Pulmonary artery endothelial cell (primary cell): ENCODE results near the gene CACNB1. TPM values are rescaled to one million over a fixed set of nuclear protein-coding genes. Genes with fewer than 3 reads are reported as not detected.

Experiments
- DNase-seq: peaks from one replicate; pipeline ENCODE4 v3.0.0-alpha.2; 2011; ENCODE audit warnings: low read depth, low spot score
- total RNA-seq: library from RNA; depleted of rRNA; stranded (reverse); fragments of >200 nt; gene quantifications from 2 replicates; pipeline ENCODE4 v1.2.3, GENCODE V29; 2014

Gene CACNB1
- total RNA-seq, 1 donor from 2014 or later: 2.3 TPM

- DNase-seq: no peak
Measured at GRCh38 chr17:39126436-39126835, 71.0 kb downstream of the CACNB1 start.

- DNase-seq: no peak
Measured at GRCh38 chr17:39125143-39125875, 72.2 kb downstream of the CACNB1 start.

- no peak for DNase-seq
Measured at GRCh38 chr17:39123627-39124026, 73.8 kb downstream of the CACNB1 start.

Other genes starting within 250 kb of the CACNB1 start
- not detected in 2 replicates for gene FBXO47, start 230.3 kb downstream of the CACNB1 start, total RNA-seq
- gene PLXDC1, start 46.0 kb downstream of the CACNB1 start, total RNA-seq: not detected in 2 replicates
- gene ARL5C, start 31.5 kb downstream of the CACNB1 start, total RNA-seq: not detected in 2 replicates
- 1,524 and 2,115 TPM in 2 replicates for gene RPL19, start 2.6 kb upstream of the CACNB1 start, total RNA-seq
- gene STAC2, start 28.3 kb upstream of the CACNB1 start, total RNA-seq: not detected in 2 replicates
- 7.2 and 13.5 TPM in 2 replicates for gene FBXL20, start 204.0 kb upstream of the CACNB1 start, total RNA-seq